Activated naive CD8-positive, alpha-beta T cell treated with anti-CD3 and anti-CD28 coated beads, Interleukin-2, amount 10 ng/mL, durations not matched to agents 7 days and 5 days (primary cell): ENCODE measurements around the gene CPT1B. TPM values are rescaled to one million over a fixed set of nuclear protein-coding genes. Genes with fewer than 3 reads are reported as not detected.
"Not testable (repeated sequence)": the region's sequence is repeated elsewhere in the genome, so short reads cannot be mapped to it uniquely, and the experiment has no call there.

Source experiments
- ATAC-seq: fragments of 150-1000 bp; cut with Tn5 transposase; one replicate; pipeline ENCODE4 v1.10.0; 2021; ENCODE audit warnings: low read depth, moderate library complexity
- POLR2A ChIA-PET: fragments of 350-600 bp; sonication (Branson Sonifier 250); formaldehyde crosslinking; loops from one replicate; lab custom pipeline; 2021; ENCODE audit warnings: antibody characterized with exemption; lab: Charles Lee
- DNase-seq: peaks from one replicate; pipeline ENCODE4 v3.0.0; 2021
- H3K27ac Mint-ChIP-seq: one replicate; pipeline ENCODE4 v1.8.0; 2022; ENCODE audit warnings: mild to moderate bottlenecking, mixed read lengths
- H3K27me3 Mint-ChIP-seq: one replicate; pipeline ENCODE4 v1.8.0; 2022; ENCODE audit warnings: mild to moderate bottlenecking, moderate library complexity, mixed read lengths
- H3K36me3 Mint-ChIP-seq: one replicate; pipeline ENCODE4 v1.8.0; 2021; ENCODE audit warnings: mild to moderate bottlenecking, mixed read lengths
- H3K4me1 Mint-ChIP-seq: one replicate; pipeline ENCODE4 v1.8.0; 2021; ENCODE audit warnings: mixed read lengths
- H3K4me3 Mint-ChIP-seq: one replicate; pipeline ENCODE4 v1.8.0; 2022; ENCODE audit warnings: mild to moderate bottlenecking, moderate library complexity, mixed read lengths
- H3K9me3 Mint-ChIP-seq: one replicate; pipeline ENCODE4 v1.8.0; 2021; ENCODE audit warnings: mixed read lengths
- total RNA-seq, 2 experiments: library from RNA; stranded (reverse); gene quantifications; one replicate each; pipeline ENCODE4 v1.2.3, GENCODE V29; 2021

CPT1B gene
- total RNA-seq, 2 experiments from 2014 or later = 85.2 to 95.4 TPM

GRCh38 chr22:50614296-50614695, 36.1 kb upstream of the CPT1B start:
- H3K4me3 Mint-ChIP-seq, DNase-seq, ATAC-seq, H3K36me3 Mint-ChIP-seq, H3K27ac Mint-ChIP-seq, H3K4me1 Mint-ChIP-seq, H3K9me3 Mint-ChIP-seq: not testable (repeated sequence)
- POLR2A ChIA-PET = interaction anchor here (0.5 to 0.6 kb wide), 2 partner anchors 34 to 132 kb away, joined by 4 read pairs; no protein-coding TSS in a partner anchor
- H3K27me3 Mint-ChIP-seq = peaks cover 19% of the 10 kb centered on the region

GRCh38 chr22:50613291-50613981, 35.2 kb upstream of the CPT1B start:
- no peak for DNase-seq
- Mint-ChIP-seq H3K27ac (no peak overlapping the region), H3K4me1 (peaks cover 7% of the 10 kb centered on the region), H3K9me3 (no peaks in the 10 kb centered on the region), H3K36me3 (no peaks in the 10 kb centered on the region), H3K27me3 (peaks cover 19% of the 10 kb centered on the region), H3K4me3 (no peak overlapping the region)
- POLR2A ChIA-PET = interaction anchor here (1.3 kb wide), 3 partner anchors 13 to 106 kb away, joined by 3 to 4 read pairs (median 4); partner anchors contain the start of genes LMF2, NCAPH2 and SCO2
- ATAC-seq = no peak

- H3K27me3 Mint-ChIP-seq = peaks cover 22% of the 10 kb centered on the region
- POLR2A ChIA-PET = interaction anchor here (1.3 kb wide), 3 partner anchors 13 to 105 kb away, joined by 3 to 4 read pairs (median 4); partner anchors contain the start of genes LMF2, NCAPH2 and SCO2
Observed at GRCh38 chr22:50612528-50613221, 34.4 kb upstream of the CPT1B start.

GRCh38 chr22:50612168-50612527, 33.9 kb upstream of the CPT1B start:
- H3K36me3 Mint-ChIP-seq = no peaks in the 10 kb centered on the region
- no peak overlapping the region for H3K27ac Mint-ChIP-seq
- H3K9me3 Mint-ChIP-seq = no peaks in the 10 kb centered on the region
- peaks cover 5% of the 10 kb centered on the region for H3K4me1 Mint-ChIP-seq
- POLR2A ChIA-PET = interaction anchor here (1.3 kb wide), 2 partner anchors 12 to 104 kb away, joined by 3 to 4 read pairs; partner anchors contain the start of genes LMF2 and NCAPH2
- no peak for ATAC-seq
- peaks cover 24% of the 10 kb centered on the region for H3K27me3 Mint-ChIP-seq
- no peak for DNase-seq
- no peak overlapping the region for H3K4me3 Mint-ChIP-seq

More at GRCh38 chr22:50612528-50613221, 34.4 kb upstream of the CPT1B start:
- ATAC-seq = no peak
- DNase-seq = no peak
- H3K27ac Mint-ChIP-seq = no peak overlapping the region
- peaks cover 5% of the 10 kb centered on the region for H3K4me1 Mint-ChIP-seq
- no peaks in the 10 kb centered on the region for H3K36me3 Mint-ChIP-seq
- H3K4me3 Mint-ChIP-seq = no peak overlapping the region
- H3K9me3 Mint-ChIP-seq = no peaks in the 10 kb centered on the region

GRCh38 chr22:50611341-50612060, 33.3 kb upstream of the CPT1B start:
- POLR2A ChIA-PET = no interaction called here
- H3K27ac Mint-ChIP-seq = no peak overlapping the region
- no peaks in the 10 kb centered on the region for H3K9me3 Mint-ChIP-seq
- peaks cover 5% of the 10 kb centered on the region for H3K4me1 Mint-ChIP-seq
- H3K36me3 Mint-ChIP-seq = no peaks in the 10 kb centered on the region
- no peak overlapping the region for H3K4me3 Mint-ChIP-seq
- DNase-seq = no peak
- no peak for ATAC-seq
- peaks cover 25% of the 10 kb centered on the region for H3K27me3 Mint-ChIP-seq

GRCh38 chr22:50610581-50610980, 32.4 kb upstream of the CPT1B start:
- POLR2A ChIA-PET = no interaction called here
- Mint-ChIP-seq H3K4me1 (peaks cover 5% of the 10 kb centered on the region), H3K36me3 (no peaks in the 10 kb centered on the region)

GRCh38 chr22:50610041-50610451, 31.8 kb upstream of the CPT1B start:
- Mint-ChIP-seq H3K4me1 (peaks cover 5% of the 10 kb centered on the region), H3K9me3 (no peaks in the 10 kb centered on the region), H3K36me3 (no peaks in the 10 kb centered on the region), H3K27ac (no peak overlapping the region), H3K4me3 (no peak overlapping the region), H3K27me3 (peaks cover 31% of the 10 kb centered on the region)
- DNase-seq (no peak), ATAC-seq (no peak)
- POLR2A ChIA-PET = no interaction called here

More at GRCh38 chr22:50610581-50610980, 32.4 kb upstream of the CPT1B start:
- H3K9me3 Mint-ChIP-seq = no peaks in the 10 kb centered on the region
- ATAC-seq = no peak
- H3K4me3 Mint-ChIP-seq = no peak overlapping the region
- no peak overlapping the region for H3K27ac Mint-ChIP-seq
- H3K27me3 Mint-ChIP-seq = peaks cover 29% of the 10 kb centered on the region
- no peak for DNase-seq

GRCh38 chr22:50609599-50609998, 31.4 kb upstream of the CPT1B start:
- ATAC-seq = no peak
- no peaks in the 10 kb centered on the region for H3K9me3 Mint-ChIP-seq
- POLR2A ChIA-PET = no interaction called here

GRCh38 chr22:50608996-50609395, 30.8 kb upstream of the CPT1B start:
- Mint-ChIP-seq H3K36me3 (no peaks in the 10 kb centered on the region), H3K27me3 (peaks cover 27% of the 10 kb centered on the region), H3K4me3 (no peak overlapping the region), H3K9me3 (no peaks in the 10 kb centered on the region), H3K4me1 (peaks cover 5% of the 10 kb centered on the region), H3K27ac (no peak overlapping the region)
- POLR2A ChIA-PET = interaction anchor here (1.2 kb wide), 1 partner anchor 28 kb away, joined by 3 read pairs; no protein-coding TSS in a partner anchor
- ATAC-seq = no peak
- DNase-seq = no peak

More at GRCh38 chr22:50609599-50609998, 31.4 kb upstream of the CPT1B start:
- peaks cover 32% of the 10 kb centered on the region for H3K27me3 Mint-ChIP-seq
- DNase-seq = no peak
- no peak overlapping the region for H3K27ac Mint-ChIP-seq
- no peak overlapping the region for H3K4me3 Mint-ChIP-seq
- no peaks in the 10 kb centered on the region for H3K36me3 Mint-ChIP-seq
- peaks cover 5% of the 10 kb centered on the region for H3K4me1 Mint-ChIP-seq

- not testable (repeated sequence) for ATAC-seq, H3K4me3 Mint-ChIP-seq, H3K36me3 Mint-ChIP-seq, DNase-seq, H3K4me1 Mint-ChIP-seq, H3K27ac Mint-ChIP-seq, H3K9me3 Mint-ChIP-seq
- POLR2A ChIA-PET = interaction anchor here (1.2 kb wide), 1 partner anchor 27 kb away, joined by 3 read pairs; no protein-coding TSS in a partner anchor
- H3K27me3 Mint-ChIP-seq = peaks cover 25% of the 10 kb centered on the region
Observed at GRCh38 chr22:50608058-50608840, 30.0 kb upstream of the CPT1B start.

- POLR2A ChIA-PET = no interaction called here
Observed at GRCh38 chr22:50607659-50608020, 29.4 kb upstream of the CPT1B start.

GRCh38 chr22:50606946-50607658, 28.9 kb upstream of the CPT1B start:
- Mint-ChIP-seq H3K36me3 (no peaks in the 10 kb centered on the region), H3K4me1 (peaks cover under 1% of the 10 kb centered on the region), H3K9me3 (no peaks in the 10 kb centered on the region), H3K27ac (no peak overlapping the region), H3K4me3 (no peak overlapping the region), H3K27me3 (peaks cover 32% of the 10 kb centered on the region)
- POLR2A ChIA-PET = no interaction called here
- ATAC-seq (no peak), DNase-seq (no peak)

More at GRCh38 chr22:50607659-50608020, 29.4 kb upstream of the CPT1B start:
- H3K27me3 Mint-ChIP-seq = peaks cover 26% of the 10 kb centered on the region
- no peak overlapping the region for H3K27ac Mint-ChIP-seq
- peaks cover 5% of the 10 kb centered on the region for H3K4me1 Mint-ChIP-seq
- no peaks in the 10 kb centered on the region for H3K9me3 Mint-ChIP-seq
- ATAC-seq (no peak), DNase-seq (no peak)
- no peak overlapping the region for H3K4me3 Mint-ChIP-seq
- H3K36me3 Mint-ChIP-seq = no peaks in the 10 kb centered on the region
